K562 (cell line): ENCODE data around the gene COA7. TPM values are rescaled to one million over a fixed set of nuclear protein-coding genes. Genes with fewer than 3 reads are reported as not detected.

Experiments
- CREM ChIP-seq: IDR thresholded peaks from 2 replicates; pipeline ENCODE4 v1.6.1; 2014; ENCODE audit warnings: antibody characterized with exemption, low read depth
- ESRRB ChIP-seq: fragments of 250-450 bp; sonication (Bioruptor Pico); IDR thresholded peaks from 2 replicates; pipeline ENCODE4 v1.5.0; 2020; ENCODE audit warnings: mild to moderate bottlenecking, moderate library complexity, borderline replicate concordance
- L3MBTL2 ChIP-seq: fragments of 450-650 bp; IDR thresholded peaks from 2 replicates; pipeline ENCODE4 v1.6.1; 2016; ENCODE audit warnings: mild to moderate bottlenecking, moderate library complexity
- NFIC ChIP-seq: fragments of 450-650 bp; IDR thresholded peaks from 2 replicates; pipeline ENCODE4 v1.6.1; 2017; ENCODE audit warnings: mild to moderate bottlenecking, inconsistent platforms
- RBBP5 ChIP-seq: fragments of 200-600 bp; sonication (generic); IDR thresholded peaks from 2 replicates; pipeline ENCODE4 v1.6.1; 2012; ENCODE audit warnings: borderline replicate concordance, mild to moderate bottlenecking, low read length, control low read depth, inconsistent platforms; ENCODE audit not compliant: insufficient read depth, poor library complexity, severe bottlenecking
- SMARCC2 ChIP-seq: fragments of 450-650 bp; IDR thresholded peaks from 2 replicates; pipeline ENCODE4 v1.6.1; 2017; ENCODE audit warnings: antibody characterized with exemption, moderate library complexity, mild to moderate bottlenecking, low read depth
- ZC3H11A ChIP-seq: IDR thresholded peaks from 2 replicates; pipeline ENCODE4 v1.6.1; 2012; ENCODE audit warnings: low read depth, low read length, improper control_type of control experiment
- polyA plus RNA-seq, 8 experiments: library from polyadenylated mRNA; depleted of rRNA in 4 of 8; stranded (reverse) in 5 of 8; unstranded in 3 of 8; fragments of >200 nt; fragmentation: Nextera tagmentation in 2 of 8; fragmentation: Illumina TruSeq in 1 of 8; extraction: Ambion mirVana in 2 of 8; extraction: Trizol in 1 of 8; gene quantifications; 2 replicates each; pipeline versions ENCODE4 v1.2.1 to v1.2.3, GENCODE V29; 2011 to 2014; ENCODE audit warnings: inconsistent platforms in 1 of 8, missing spikeins in 1 of 8
- total RNA-seq, 7 experiments: library from RNA; depleted of rRNA in 6 of 7; stranded (reverse); fragments of >200 nt in 6 of 7; fragmentation: Illumina TruSeq in 2 of 7; extraction: Trizol in 2 of 7; gene quantifications; 2 replicates each; pipeline versions ENCODE4 v1.2.1 to v1.2.3, GENCODE V29; 2011 to 2021; ENCODE audit warnings: low replicate concordance in 1 of 7
- TF ChIP-seq, protein P1 (sequence below), 2 experiments: fragments of 450-650 bp; IDR thresholded peaks; 2 replicates each; pipeline ENCODE4 v1.6.1; 2016; ENCODE audit warnings: mild to moderate bottlenecking in 2 of 2, borderline replicate concordance in 1 of 2, low read depth in 1 of 2, moderate library complexity in 1 of 2
- TF ChIP-seq, protein P2 (sequence below): fragments of 450-650 bp; formaldehyde crosslinking; IDR thresholded peaks from 2 replicates; pipeline ENCODE4 v1.4.0; 2022; ENCODE audit warnings: mild to moderate bottlenecking, moderate library complexity
- TF ChIP-seq, protein P3 (sequence below): fragments of 450-650 bp; IDR thresholded peaks from 2 replicates; pipeline ENCODE4 v1.6.1; 2016; ENCODE audit warnings: low read depth

Gene COA7
- total and polyA plus RNA-seq, 9 of the 15 experiments (the other 6 are each of a cell fraction or from before 2014, with no cell fraction given): 19.4 to 82.8 (median 51.0) TPM

DNA sequence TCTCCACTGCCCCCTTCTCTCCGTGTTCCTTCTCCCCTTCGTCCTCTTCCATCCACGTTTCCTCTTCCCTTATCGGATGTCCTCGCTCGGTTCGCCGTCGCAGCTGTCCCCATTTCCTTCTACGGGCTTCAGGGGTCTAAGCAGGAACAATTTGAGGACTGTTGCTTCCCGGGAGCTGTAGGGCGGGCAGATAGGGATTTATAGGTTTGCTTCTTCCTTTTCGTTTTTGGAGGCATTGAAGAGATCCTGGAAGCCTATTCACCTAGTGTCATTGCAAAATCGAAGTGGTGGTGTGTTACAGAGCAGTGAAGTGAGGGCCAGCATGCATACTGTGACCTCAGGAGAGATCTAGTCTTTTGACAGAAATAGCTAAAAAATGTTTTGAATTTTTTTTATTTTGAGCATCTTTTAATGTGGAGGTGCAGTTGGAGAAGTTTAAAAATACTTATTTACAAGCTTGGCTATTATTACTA, 29.0 kb upstream of the COA7 start (continued):
- TF ChIP-seq, protein P1, sequence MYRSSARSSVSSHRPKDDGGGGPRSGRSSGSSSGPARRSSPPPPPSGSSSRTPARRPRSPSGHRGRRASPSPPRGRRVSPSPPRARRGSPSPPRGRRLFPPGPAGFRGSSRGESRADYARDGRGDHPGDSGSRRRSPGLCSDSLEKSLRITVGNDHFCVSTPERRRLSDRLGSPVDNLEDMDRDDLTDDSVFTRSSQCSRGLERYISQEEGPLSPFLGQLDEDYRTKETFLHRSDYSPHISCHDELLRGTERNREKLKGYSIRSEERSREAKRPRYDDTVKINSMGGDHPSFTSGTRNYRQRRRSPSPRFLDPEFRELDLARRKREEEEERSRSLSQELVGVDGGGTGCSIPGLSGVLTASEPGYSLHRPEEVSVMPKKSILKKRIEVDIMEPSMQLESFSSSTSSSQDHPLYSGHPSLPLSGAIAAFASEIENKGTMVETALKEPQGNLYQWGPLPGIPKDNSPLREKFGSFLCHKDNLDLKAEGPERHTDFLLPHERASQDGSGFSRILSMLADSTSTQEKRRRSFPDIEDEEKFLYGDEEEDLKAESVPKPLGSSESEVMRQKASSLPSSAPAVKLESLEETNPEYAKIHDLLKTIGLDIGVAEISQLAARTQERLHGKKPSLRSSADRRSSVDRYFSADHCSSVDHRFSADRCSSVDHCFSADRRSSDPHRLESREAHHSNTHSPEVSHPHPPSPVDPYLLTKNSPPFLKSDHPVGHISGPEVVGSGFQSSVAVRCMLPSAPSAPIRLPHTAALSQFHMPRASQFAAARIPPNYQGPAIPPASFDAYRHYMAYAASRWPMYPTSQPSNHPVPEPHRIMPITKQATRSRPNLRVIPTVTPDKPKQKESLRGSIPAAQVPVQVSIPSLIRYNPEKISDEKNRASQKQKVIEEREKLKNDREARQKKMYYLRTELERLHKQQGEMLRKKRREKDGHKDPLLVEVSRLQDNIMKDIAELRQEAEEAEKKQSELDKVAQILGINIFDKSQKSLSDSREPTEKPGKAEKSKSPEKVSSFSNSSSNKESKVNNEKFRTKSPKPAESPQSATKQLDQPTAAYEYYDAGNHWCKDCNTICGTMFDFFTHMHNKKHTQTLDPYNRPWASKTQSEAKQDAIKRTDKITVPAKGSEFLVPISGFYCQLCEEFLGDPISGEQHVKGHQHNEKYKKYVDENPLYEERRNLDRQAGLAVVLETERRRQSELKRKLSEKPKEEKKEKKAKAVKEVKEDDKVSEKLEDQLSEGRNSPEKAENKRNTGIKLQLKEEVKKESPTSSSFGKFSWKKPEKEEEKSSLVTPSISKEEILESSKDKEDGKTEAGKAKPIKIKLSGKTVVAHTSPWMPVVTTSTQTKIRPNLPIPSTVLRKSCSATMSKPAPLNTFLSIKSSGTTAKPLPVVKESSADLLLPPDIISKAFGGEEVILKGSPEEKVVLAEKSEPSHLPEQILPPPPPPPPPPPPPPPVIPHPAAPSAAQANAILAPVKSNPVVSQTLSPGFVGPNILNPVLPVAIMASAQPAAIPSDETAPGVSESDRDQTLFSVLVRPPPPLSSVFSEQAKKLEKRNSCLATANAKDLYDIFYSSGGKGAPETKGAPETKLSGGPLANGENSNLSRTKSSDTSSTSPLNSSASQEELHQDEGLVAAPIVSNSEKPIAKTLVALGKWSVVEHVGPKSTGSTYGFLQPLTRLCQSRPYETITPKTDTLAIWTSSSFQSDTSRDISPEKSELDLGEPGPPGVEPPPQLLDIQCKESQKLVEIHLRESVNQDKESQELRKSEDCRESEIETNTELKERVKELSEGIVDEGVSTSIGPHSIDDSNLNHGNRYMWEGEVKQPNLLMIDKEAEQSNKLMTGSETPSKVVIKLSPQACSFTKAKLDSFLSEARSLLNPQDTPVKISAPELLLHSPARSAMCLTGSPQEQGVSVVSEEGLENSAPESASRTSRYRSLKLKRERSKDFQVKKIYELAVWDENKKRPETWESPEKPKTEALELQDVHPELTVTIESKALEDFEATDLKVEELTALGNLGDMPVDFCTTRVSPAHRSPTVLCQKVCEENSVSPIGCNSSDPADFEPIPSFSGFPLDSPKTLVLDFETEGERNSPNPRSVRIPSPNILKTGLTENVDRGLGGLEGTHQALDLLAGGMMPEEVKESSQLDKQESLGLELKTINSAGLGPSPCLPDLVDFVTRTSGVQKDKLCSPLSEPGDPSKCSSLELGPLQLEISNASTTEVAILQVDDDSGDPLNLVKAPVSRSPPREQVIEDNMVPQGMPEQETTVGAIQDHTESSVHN (IDR thresholded peaks at IDR 0.05; ENCODE audit: borderline replicate concordance in 1 of 2, low read depth in 1 of 2): 0 out of 4 replicates have a peak, but pooled peaks of 1 of the 2 experiments have one; percentile 66
- no peak for TF ChIP-seq CREM
- no peak for TF ChIP-seq ZC3H11A
- peak; percentile 70; the same call in 1 of the 2 replicates for TF ChIP-seq SMARCC2
- TF ChIP-seq RBBP5: peak; percentile 44
- TF ChIP-seq, protein P2, sequence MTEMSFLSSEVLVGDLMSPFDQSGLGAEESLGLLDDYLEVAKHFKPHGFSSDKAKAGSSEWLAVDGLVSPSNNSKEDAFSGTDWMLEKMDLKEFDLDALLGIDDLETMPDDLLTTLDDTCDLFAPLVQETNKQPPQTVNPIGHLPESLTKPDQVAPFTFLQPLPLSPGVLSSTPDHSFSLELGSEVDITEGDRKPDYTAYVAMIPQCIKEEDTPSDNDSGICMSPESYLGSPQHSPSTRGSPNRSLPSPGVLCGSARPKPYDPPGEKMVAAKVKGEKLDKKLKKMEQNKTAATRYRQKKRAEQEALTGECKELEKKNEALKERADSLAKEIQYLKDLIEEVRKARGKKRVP (CRISPR knock-in tag): no peak
- no peak for TF ChIP-seq ESRRB
- peak; percentile 38; the same call in 1 of the 2 replicates for TF ChIP-seq L3MBTL2
- TF ChIP-seq NFIC: no peak
- TF ChIP-seq, protein P3, sequence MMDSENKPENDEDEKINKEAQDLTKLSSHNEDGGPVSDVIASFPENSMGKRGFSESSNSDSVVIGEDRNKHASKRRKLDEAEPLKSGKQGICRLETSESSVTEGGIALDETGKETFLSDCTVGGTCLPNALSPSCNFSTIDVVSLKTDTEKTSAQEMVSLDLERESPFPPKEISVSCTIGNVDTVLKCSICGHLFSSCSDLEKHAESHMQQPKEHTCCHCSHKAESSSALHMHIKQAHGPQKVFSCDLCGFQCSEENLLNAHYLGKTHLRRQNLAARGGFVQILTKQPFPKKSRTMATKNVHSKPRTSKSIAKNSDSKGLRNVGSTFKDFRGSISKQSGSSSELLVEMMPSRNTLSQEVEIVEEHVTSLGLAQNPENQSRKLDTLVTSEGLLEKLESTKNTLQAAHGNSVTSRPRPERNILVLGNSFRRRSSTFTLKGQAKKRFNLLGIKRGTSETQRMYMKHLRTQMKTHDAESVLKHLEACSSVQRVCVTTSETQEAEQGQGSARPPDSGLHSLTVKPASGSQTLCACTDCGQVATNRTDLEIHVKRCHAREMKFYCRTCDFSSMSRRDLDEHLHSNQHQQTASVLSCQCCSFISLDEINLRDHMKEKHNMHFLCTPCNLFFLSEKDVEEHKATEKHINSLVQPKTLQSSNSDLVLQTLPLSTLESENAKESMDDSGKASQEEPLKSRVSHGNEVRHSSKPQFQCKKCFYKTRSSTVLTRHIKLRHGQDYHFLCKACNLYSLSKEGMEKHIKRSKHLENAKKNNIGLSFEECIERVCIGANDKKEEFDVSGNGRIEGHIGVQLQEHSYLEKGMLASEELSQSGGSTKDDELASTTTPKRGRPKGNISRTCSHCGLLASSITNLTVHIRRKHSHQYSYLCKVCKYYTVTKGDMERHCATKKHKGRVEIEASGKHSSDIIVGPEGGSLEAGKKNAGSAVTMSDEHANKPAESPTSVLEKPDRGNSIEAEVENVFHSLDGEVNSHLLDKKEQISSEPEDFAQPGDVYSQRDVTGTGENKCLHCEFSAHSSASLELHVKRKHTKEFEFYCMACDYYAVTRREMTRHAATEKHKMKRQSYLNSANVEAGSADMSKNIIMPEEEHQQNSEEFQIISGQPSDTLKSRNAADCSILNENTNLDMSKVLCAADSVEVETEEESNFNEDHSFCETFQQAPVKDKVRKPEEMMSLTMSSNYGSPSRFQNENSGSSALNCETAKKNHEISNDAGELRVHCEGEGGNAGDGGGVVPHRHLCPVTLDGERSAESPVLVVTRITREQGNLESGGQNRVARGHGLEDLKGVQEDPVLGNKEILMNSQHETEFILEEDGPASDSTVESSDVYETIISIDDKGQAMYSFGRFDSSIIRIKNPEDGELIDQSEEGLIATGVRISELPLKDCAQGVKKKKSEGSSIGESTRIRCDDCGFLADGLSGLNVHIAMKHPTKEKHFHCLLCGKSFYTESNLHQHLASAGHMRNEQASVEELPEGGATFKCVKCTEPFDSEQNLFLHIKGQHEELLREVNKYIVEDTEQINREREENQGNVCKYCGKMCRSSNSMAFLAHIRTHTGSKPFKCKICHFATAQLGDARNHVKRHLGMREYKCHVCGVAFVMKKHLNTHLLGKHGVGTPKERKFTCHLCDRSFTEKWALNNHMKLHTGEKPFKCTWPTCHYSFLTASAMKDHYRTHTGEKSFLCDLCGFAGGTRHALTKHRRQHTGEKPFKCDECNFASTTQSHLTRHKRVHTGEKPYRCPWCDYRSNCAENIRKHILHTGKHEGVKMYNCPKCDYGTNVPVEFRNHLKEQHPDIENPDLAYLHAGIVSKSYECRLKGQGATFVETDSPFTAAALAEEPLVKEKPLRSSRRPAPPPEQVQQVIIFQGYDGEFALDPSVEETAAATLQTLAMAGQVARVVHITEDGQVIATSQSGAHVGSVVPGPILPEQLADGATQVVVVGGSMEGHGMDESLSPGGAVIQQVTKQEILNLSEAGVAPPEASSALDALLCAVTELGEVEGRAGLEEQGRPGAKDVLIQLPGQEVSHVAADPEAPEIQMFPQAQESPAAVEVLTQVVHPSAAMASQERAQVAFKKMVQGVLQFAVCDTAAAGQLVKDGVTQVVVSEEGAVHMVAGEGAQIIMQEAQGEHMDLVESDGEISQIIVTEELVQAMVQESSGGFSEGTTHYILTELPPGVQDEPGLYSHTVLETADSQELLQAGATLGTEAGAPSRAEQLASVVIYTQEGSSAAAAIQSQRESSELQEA: 0 out of 2 replicates have a peak, but pooled peaks have one; percentile 4
